ENCODE data around the gene GPR17. TPM values are rescaled to one million over a fixed set of nuclear protein-coding genes. Genes with fewer than 3 reads are reported as not detected.

Gene GPR17
- polyA plus RNA-seq, 1 donor (not counting 4 experiments of a cell fraction or from before 2014, with no cell fraction given): not detected

GRCh38 chr2:127700527-127701192 is 54.7 kb downstream of the GPR17 start:
- Histone ChIP-seq H4K20me1 (ENCODE audit: control insufficient read depth, extremely low read depth, insufficient read depth, low read length) (no peaks in the 10 kb centered on the region), H3K4me3 (ENCODE audit: control insufficient read depth in 2 of 3, extremely low read depth in 1 of 3, insufficient read depth in 2 of 3, low read depth in 1 of 3, low read length in 3 of 3) (peak overlapping the region; percentile 56 to 91 (median 75)), H3K9me1 (ENCODE audit: control insufficient read depth, extremely low read depth, insufficient read depth, low read length) (no peaks in the 10 kb centered on the region), H3K79me2 (ENCODE audit: control insufficient read depth, insufficient read depth, low read length) (peaks cover 12% of the 10 kb centered on the region), H3K9ac (ENCODE audit: control insufficient read depth, extremely low read depth, insufficient read depth, low read length) (peak overlapping the region; percentile 80), H2AFZ (ENCODE audit: control insufficient read depth, low read length) (peak overlapping the region; percentile 98), H3K27ac (ENCODE audit: control insufficient read depth, insufficient read depth, low read length) (peak overlapping the region; percentile 85), H3K9me3 (ENCODE audit: control insufficient read depth, low read depth, low read length) (no peaks in the 10 kb centered on the region), H3K36me3 (ENCODE audit: control insufficient read depth in 2 of 2, extremely low read depth in 1 of 2, insufficient read depth in 2 of 2, low read length in 2 of 2) (peaks cover 0 to 3% of the 10 kb centered on the region in 2 experiments), H3K4me1 (ENCODE audit: control insufficient read depth, extremely low read depth, insufficient read depth, low read length) (peaks cover 20% of the 10 kb centered on the region), H3K27me3 (ENCODE audit: control insufficient read depth, extremely low read depth, insufficient read depth, low read length) (no peaks in the 10 kb centered on the region), H3K4me2 (ENCODE audit: control insufficient read depth, extremely low read depth, insufficient read depth, low read depth, low read length) (peak overlapping the region; percentile 97)
- TF ChIP-seq EZH2 (IDR thresholded peaks at IDR 0.05; ENCODE audit: low read length) (no peak), CTCF (optimal IDR thresholded peaks at IDR 0.05 in 1 of 3, IDR thresholded peaks at IDR 0.05 in 1 of 3, conservative IDR thresholded peaks at IDR 0.05 in 1 of 3; ENCODE audit: extremely low read depth in 1 of 3, insufficient read depth in 2 of 3, low read length in 3 of 3) (no peak)
- dilution Hi-C loops (cut with MboI; ENCODE audit: extremely low pct_ligation_motif_present, low sequenced_read_pairs): no loop called here
- DNase-seq (ENCODE audit: low read depth, low spot score) (no peak), FAIRE-seq (no peak)

GRCh38 chr2:127701193-127701650 is 55.3 kb downstream of the GPR17 start, which contains the start of gene SFT2D3:
Gene SFT2D3, plus strand, starts transcription at chr2:127701497. Its CDS starts 32 bp downstream, at chr2:127701529.
- Histone ChIP-seq H3K27ac (ENCODE audit: control insufficient read depth, insufficient read depth, low read length) (peak within 1 kb of the TSS; percentile 85), H3K79me2 (ENCODE audit: control insufficient read depth, insufficient read depth, low read length) (peaks cover 12% of the 10 kb centered on the region), H2AFZ (ENCODE audit: control insufficient read depth, low read length) (peak within 1 kb of the TSS; percentile 98), H3K9me3 (ENCODE audit: control insufficient read depth, low read depth, low read length) (no peaks in the 10 kb centered on the region), H3K4me1 (ENCODE audit: control insufficient read depth, extremely low read depth, insufficient read depth, low read length) (peaks cover 20% of the 10 kb centered on the region), H3K9ac (ENCODE audit: control insufficient read depth, extremely low read depth, insufficient read depth, low read length) (peak within 1 kb of the TSS; percentile 80), H3K4me2 (ENCODE audit: control insufficient read depth, extremely low read depth, insufficient read depth, low read depth, low read length) (peak within 1 kb of the TSS; percentile 97), H3K36me3 (ENCODE audit: control insufficient read depth in 2 of 2, extremely low read depth in 1 of 2, insufficient read depth in 2 of 2, low read length in 2 of 2) (peaks cover 0 to 6% of the 10 kb centered on the region in 2 experiments), H3K4me3 (ENCODE audit: control insufficient read depth in 2 of 3, extremely low read depth in 1 of 3, insufficient read depth in 2 of 3, low read depth in 1 of 3, low read length in 3 of 3) (peak within 1 kb of the TSS; percentile 56 to 91 (median 75)), H4K20me1 (ENCODE audit: control insufficient read depth, extremely low read depth, insufficient read depth, low read length) (no peaks in the 10 kb centered on the region), H3K9me1 (ENCODE audit: control insufficient read depth, extremely low read depth, insufficient read depth, low read length) (no peaks in the 10 kb centered on the region), H3K27me3 (ENCODE audit: control insufficient read depth, extremely low read depth, insufficient read depth, low read length) (no peaks in the 10 kb centered on the region)
- no peak for TF ChIP-seq CTCF (optimal IDR thresholded peaks at IDR 0.05 in 1 of 3, IDR thresholded peaks at IDR 0.05 in 1 of 3, conservative IDR thresholded peaks at IDR 0.05 in 1 of 3; ENCODE audit: extremely low read depth in 1 of 3, insufficient read depth in 2 of 3, low read length in 3 of 3)
- no peak for TF ChIP-seq EZH2 (IDR thresholded peaks at IDR 0.05; ENCODE audit: low read length)
- dilution Hi-C loops (cut with MboI; ENCODE audit: extremely low pct_ligation_motif_present, low sequenced_read_pairs): no loop called here
- FAIRE-seq (no peak), DNase-seq (ENCODE audit: low read depth, low spot score) (peak; percentile 36)

All from keratinocyte (primary cell).